HepG2 (cell line): ENCODE data around the gene TMEM217. TPM values are rescaled to one million over a fixed set of nuclear protein-coding genes. Genes with fewer than 3 reads are reported as not detected.

Experiments
- CHD4 ChIP-seq: fragments of 200-600 bp; sonication (generic); IDR thresholded peaks from 2 replicates; pipeline ENCODE4 v1.7.0; 2017; ENCODE audit warnings: mild to moderate bottlenecking, low read length, borderline replicate concordance
- FOXC1 ChIP-seq: sonication (generic); formaldehyde crosslinking; IDR thresholded peaks from 2 replicates; pipeline ENCODE4 v1.8.0; 2022; ENCODE audit warnings: mild to moderate bottlenecking, missing genetic modification reagents, borderline replicate concordance
- MED8 ChIP-seq: sonication (generic); formaldehyde crosslinking; IDR thresholded peaks from 2 replicates; pipeline ENCODE4 v1.8.1; 2023; ENCODE audit warnings: mild to moderate bottlenecking, missing genetic modification reagents; ENCODE audit not compliant: insufficient replicate concordance
- NFE2L2 ChIP-seq: fragments of 150-350 bp; IDR thresholded peaks from 2 replicates; pipeline ENCODE4 v1.6.1; 2014; ENCODE audit warnings: low read length
- RFX1 ChIP-seq: fragments of 450-650 bp; IDR thresholded peaks from 2 replicates; pipeline ENCODE4 v1.6.1; 2017
- RNF219 ChIP-seq: sonication (generic); formaldehyde crosslinking; IDR thresholded peaks from 2 replicates; pipeline ENCODE4 v1.5.0; 2020; ENCODE audit warnings: mild to moderate bottlenecking, missing genetic modification reagents
- THAP7 ChIP-seq: sonication (generic); formaldehyde crosslinking; IDR thresholded peaks from 2 replicates; pipeline ENCODE4 v1.8.1; 2023; ENCODE audit warnings: mild to moderate bottlenecking, missing genetic modification reagents
- ZNF275 ChIP-seq: sonication (generic); formaldehyde crosslinking; IDR thresholded peaks from 2 replicates; pipeline ENCODE4 v1.8.0; 2022; ENCODE audit warnings: missing genetic modification reagents, mild to moderate bottlenecking, inconsistent platforms, borderline replicate concordance
- ZNF33B ChIP-seq: sonication (generic); formaldehyde crosslinking; IDR thresholded peaks from 2 replicates; pipeline ENCODE4 v1.5.1; 2020; ENCODE audit warnings: mild to moderate bottlenecking, missing genetic modification reagents
- ZNF441 ChIP-seq: sonication (generic); formaldehyde crosslinking; IDR thresholded peaks from 2 replicates; pipeline ENCODE4 v1.7.0; 2021; ENCODE audit warnings: missing genetic modification reagents, borderline replicate concordance
- ZNF513 ChIP-seq: sonication (generic); formaldehyde crosslinking; conservative IDR thresholded peaks from 2 replicates; pipeline ENCODE4 v1.5.0; 2020; ENCODE audit warnings: missing genetic modification reagents
- ZNF780A ChIP-seq: sonication (generic); formaldehyde crosslinking; IDR thresholded peaks from 2 replicates; pipeline ENCODE4 v1.8.0; 2022; ENCODE audit warnings: mild to moderate bottlenecking, missing genetic modification reagents, moderate library complexity
- ZNF784 ChIP-seq: sonication (generic); formaldehyde crosslinking; IDR thresholded peaks from 2 replicates; pipeline ENCODE4 v1.5.1; 2020; ENCODE audit warnings: missing genetic modification reagents, mild to moderate bottlenecking, borderline replicate concordance
- ZSCAN25 ChIP-seq: sonication (generic); formaldehyde crosslinking; IDR thresholded peaks from 2 replicates; pipeline ENCODE4 v1.8.0; 2022; ENCODE audit warnings: mild to moderate bottlenecking, missing genetic modification reagents
- polyA plus RNA-seq, 8 experiments: library from polyadenylated mRNA; depleted of rRNA in 3 of 8; stranded (reverse) in 7 of 8; unstranded in 1 of 8; fragments of >200 nt; fragmentation: Illumina TruSeq in 4 of 8; extraction: Trizol in 4 of 8; gene quantifications; 2 replicates each; pipeline versions ENCODE4 v1.2.1 to v1.2.3, GENCODE V29; 2011 to 2016; ENCODE audit warnings: low read depth in 4 of 8, missing spikeins in 1 of 8, mixed read lengths in 1 of 8; ENCODE audit not compliant: insufficient read depth in 1 of 8
- total RNA-seq, 5 experiments: library from RNA; depleted of rRNA; stranded (reverse); fragments of >200 nt; fragmentation: Illumina TruSeq; extraction: Trizol; gene quantifications; 2 replicates each; pipeline ENCODE4 v1.2.3, GENCODE V29; 2016; ENCODE audit warnings: low read depth in 1 of 5

TMEM217 gene
- total and polyA plus RNA-seq, 2 of the 13 experiments (the other 11 are each of a cell fraction or from before 2014, with no cell fraction given), result 2.3 to 3.4 TPM

GRCh38 chr6:37221585-37222124 lies 36.3 kb downstream of the TMEM217 start (continued):
- TF ChIP-seq ZNF275 (CRISPR knock-in tag), result peak; percentile 15; the same call in 1 of the 2 replicates
- no peak for TF ChIP-seq RFX1
- TF ChIP-seq ZNF780A (CRISPR knock-in tag), result no peak
- TF ChIP-seq ZNF513 (CRISPR knock-in tag), result no peak
- peak; percentile 41; the same call in 1 of the 2 replicates for TF ChIP-seq ZSCAN25 (CRISPR knock-in tag)
- 0 out of 2 replicates have a peak, but pooled peaks have one; percentile 2 for TF ChIP-seq ZNF33B (CRISPR knock-in tag)
- TF ChIP-seq CHD4, result peak; percentile 6; the same call in 1 of the 2 replicates
- 0 out of 2 replicates have a peak, but pooled peaks have one; percentile 65 for TF ChIP-seq THAP7 (CRISPR knock-in tag)
- TF ChIP-seq ZNF784 (CRISPR knock-in tag), result 0 out of 2 replicates have a peak, but pooled peaks have one; percentile 84
- TF ChIP-seq FOXC1, result peak; percentile 16
- no peak for TF ChIP-seq MED8
- TF ChIP-seq ZNF441, result 0 out of 2 replicates have a peak, but pooled peaks have one; percentile 67
- TF ChIP-seq RNF219 (CRISPR knock-in tag), result no peak
- no peak for TF ChIP-seq NFE2L2
